ENCODE measurements around the gene CHERP. TPM values are rescaled to one million over a fixed set of nuclear protein-coding genes. Genes with fewer than 3 reads are reported as not detected.
A peak's percentile ranks its signal among the peaks of the same experiment; 100 is the strongest.
"Not testable (repeated sequence)": the region's sequence is repeated elsewhere in the genome, so short reads cannot be mapped to it uniquely, and the experiment has no call there.

The CHERP gene
- total RNA-seq, 1 donor from 2014 or later: 2.7 TPM

DNA sequence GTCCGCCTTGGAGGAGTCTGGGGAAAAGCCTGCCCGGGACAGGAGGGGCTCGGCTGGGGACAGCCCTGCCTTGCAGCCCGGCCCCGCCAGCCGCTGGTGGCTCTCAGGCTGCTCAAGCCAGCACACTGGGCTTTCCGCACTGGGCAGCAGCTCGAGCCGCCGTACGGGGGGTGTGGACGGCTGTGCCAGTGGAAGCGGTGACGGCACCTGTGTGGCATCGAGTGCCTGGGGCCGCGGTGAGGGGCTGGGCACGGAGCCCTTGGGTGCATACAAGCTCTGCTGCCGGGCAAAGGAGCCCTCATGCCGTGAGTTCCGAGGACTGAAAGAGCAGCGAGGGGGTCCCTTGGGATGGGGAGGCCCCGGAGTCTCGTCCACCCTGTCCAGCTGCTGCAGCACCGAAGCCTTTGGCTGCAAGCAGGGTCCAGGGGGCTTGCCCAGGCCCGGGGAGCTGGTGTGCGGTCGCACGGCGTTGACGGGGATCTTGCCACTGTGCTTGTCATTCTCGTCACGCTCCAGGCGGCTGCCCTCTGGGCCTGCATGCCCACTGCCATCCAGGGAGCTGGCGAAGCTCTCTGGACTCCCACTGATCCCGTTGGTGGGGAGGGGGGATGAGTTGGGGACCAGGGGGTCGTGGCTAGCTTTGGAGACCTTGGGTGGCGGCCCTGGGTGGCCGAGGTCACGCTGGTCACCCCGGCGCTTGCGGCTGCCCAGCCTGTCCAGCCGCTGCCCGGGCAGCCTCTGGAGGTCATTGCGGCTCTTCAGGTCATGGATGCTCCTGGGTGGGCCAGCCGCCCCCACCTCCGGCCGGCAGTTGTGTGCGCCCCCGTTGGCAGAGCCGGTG, 34.7 kb upstream of the CHERP start:
- DNase-seq: no peak

DNA sequence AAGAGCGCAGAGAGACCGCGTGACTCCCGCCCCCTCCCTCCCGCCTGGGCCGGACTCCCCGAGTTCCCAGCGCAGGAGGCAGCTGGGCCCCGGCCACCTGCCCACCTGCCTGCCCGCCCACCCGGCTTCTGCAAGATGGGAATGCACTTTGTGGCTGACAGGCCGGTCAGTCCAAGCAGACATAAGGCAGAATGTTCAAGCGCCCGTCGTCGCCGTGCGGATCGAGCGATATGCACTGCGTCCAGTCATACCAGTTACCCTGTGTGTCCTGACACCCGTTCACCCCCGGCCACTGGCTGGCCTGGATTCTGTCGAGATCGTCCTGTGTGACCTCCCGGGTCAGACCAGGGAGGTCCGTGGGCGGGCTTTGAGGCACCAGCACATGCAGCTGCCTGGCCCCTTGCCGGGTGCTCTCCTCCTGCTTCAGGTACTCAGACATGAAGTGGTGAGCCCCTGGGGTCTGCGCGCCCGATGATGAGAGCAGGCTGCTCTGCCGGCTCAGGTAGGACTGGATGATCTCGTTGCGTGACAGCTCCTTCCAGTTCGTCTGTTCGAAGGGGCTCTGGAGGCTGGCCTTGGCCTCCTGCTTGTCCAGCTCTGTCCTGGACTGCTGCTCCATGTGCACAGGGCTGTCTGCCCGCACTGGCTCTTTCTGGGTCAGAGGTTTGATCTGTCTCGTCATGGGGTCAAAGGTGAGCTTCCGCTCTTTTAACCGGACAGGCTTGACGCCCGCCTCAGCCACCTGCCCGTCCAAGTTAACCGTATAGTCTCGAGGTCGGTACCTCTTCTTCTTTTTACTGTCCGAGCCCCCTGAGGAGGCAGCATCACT, 33.8 kb upstream of the CHERP start:
- DNase-seq: no peak

DNA sequence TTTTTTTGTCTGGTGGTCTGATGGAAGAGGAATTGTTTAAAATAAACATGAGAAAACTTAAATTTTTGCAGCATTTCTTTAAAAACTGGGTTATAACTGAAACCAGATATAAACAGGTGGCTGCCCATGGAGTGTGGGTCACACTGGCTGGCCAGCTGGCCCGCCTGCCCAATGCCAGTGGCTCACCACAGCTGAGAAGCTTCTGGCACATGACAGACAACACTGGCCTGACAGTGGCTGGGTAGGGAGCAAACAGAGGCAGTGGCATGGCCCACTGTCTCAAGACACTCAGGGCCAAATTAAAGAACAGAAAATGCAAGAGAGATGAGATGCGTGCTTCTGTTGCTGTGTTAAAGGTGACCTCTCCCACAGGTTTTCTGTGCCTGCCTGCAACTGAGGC, 33.0 kb upstream of the CHERP start:
- no peak for DNase-seq

DNA sequence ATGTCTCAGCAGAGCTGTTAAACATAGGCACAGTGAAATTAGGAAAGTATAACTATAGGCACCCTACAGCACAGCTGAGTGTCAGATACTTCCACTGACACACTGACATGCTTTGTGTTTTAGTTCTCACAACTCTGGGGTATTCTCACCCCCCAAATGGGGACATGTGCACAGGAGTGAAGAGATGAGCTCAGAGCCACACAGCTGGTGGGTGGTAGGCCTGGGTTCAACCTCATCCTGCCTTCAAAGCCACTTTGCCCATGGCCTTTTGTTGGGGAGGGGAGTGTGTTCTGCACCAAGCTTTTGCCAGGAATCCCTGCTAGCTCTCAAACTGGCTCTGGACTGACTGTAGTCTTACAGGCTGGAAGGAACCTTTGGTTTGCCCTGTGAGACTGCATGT, 31.7 kb upstream of the CHERP start:
- DNase-seq: no peak

DNA sequence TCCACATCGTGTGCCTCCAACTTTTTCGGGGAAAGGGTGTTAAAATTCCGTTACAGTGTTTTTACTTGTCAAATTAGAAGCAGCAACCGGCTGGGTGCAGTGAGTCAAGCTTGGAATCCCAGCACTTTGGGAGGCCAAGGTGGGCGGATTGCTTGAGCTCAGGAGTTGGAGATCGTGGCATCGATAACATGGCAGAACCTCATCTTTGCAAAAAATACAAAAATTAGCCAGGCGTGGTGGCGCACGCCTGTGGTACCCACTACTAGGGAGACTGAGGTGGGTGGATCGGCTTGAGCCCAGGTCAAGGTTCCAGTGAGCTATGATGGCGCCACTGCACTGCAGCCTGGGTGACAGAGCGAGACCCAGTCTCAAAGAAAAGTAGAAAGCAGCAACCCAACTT, 31.1 kb upstream of the CHERP start:
- DNase-seq: no peak

DNA sequence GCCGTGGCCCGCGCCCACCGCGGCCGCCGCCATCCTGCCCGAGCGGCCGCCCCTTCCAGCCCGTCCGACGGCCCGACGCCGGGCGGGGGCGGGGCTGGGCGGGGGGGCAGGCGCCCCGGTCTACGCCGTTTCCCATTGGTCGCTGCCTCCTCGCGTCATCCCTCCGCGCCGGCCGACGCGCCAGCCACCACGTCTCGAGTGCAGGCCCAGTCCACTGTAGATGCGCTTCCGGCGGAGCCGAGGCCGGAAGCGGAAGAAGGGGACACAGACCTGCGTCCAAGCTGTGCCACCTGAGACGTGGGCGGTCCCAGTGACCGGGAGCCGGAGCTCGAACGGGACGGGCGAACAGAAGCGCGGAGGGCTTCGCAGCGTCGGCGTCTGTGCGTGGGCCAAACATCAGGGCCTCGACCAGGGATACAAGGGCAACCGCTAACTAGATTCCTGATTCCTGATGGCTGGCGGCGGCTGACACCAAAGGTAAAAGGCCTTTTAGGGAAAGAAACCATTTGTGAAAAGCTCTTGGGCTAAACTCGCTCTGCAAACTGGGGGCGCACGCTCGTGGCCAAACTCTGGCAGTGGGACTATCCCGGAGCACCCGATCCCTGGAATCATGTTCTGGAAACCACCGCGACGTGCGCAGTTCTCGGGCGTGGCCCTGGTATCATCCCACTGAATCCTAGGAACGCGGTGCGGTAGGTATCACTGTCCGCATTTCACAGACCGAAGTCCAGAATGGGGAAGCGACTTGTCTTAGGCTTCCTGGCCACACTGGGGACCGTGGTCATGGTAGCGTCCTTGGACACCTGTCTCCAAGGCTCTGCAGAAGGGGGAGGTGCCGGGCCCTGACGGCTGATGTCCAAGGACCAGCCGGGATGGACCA, 30.3 kb upstream of the CHERP start, which contains the start of gene SLC35E1:
Gene SLC35E1, minus strand, starts transcription at position 84 of the 880 bp plus-strand sequence. Its CDS starts 51 bp downstream, at position 33.
- DNase-seq: peak; percentile 96

DNA sequence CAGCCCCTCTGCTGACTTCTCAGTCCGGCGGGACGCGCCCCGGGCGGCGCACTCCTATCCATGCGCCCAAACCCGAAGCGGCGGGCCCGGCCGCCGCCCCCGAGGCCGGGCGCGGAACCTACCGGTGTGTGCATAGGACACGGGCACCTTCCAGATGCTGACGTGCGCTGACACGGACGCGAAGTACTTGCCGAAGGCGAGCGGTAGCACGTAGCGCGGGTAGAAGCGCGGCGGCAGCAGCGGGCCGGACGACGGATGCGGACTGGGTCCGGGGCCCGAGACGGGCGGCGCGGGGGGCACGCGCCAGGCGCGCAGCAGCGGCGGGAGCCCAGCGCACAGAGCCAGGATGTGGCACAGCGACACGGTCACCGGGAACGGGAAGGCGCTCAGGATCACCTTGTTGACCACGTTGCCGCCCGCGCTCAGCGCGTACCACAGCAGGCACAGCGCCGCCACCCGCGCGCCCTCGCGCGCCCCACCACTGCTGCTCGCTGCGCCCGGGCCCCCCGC, 29.6 kb upstream of the CHERP start:
- DNase-seq: peak; percentile 52

DNA sequence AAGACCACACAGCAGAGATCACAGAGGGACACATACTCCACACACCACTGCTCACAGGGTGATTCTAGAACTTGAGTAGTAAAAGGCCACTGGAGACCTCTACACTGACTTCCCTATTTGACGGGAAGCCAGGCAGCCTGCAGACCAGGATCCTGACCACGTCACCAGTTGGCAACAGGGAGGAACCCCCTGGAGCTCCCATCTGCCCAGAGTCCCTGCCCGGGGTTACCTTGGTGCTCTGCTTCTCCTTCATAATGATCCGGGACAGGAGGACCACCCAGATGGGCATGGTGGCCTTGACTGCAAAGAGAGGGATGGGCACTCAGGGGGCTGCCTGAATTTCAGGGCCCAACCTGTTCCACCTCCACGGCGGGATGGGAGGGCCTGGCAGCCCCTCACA, 29.0 kb upstream of the CHERP start:
- DNase-seq: peak; percentile 46

DNA sequence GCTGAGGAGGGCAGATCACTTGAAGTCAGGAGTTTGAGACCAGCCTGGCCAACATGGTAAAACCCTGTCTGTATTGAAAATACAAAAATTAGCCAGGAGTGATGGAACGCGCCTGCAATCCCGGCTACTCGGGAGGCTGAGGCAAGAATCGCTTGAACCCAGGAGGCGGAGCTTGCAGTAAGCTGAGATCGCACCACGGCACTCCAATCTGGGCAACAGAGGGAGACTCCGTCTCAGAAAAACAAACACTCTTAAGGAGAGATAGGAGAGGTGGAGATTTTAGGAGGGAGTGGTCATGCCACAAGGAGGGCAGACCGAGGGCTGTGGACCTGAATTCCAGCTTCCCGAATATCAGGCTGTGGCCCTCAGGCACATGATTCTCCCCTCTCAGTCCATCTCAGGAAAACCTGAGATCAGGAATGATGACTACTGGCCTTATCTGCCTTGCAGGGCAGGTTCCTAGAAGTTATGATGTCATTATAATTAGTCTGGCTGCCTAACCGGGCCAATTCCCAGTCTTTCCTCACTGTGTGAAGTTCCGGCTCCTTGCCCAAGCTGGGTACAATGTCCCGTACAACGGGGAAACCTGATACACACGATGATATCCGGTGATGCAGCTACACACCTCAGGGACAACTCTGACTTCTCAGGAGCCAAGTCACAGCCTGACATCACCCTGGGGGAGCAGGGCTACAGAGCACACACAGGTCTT, 27.5 kb upstream of the CHERP start:
- DNase-seq: no peak

DNA sequence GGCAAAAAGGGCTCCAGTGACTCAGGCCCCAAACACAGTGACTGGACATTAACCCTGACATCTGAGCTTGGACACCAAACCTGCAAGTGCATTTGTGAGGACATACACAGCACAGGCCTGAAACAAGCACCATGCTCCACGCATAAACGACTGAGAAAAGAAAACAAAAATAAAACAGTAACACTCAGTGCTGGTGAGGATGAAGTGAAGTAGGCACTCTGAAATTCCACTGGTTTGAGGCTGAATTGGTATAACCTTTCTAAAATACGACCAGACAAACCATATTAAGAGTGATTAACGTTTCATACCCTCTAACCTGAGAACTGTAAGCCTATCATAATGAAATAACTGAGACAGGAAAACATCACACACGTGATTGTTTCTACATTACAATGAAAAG, 24.5 kb upstream of the CHERP start:
- DNase-seq: no peak

DNA sequence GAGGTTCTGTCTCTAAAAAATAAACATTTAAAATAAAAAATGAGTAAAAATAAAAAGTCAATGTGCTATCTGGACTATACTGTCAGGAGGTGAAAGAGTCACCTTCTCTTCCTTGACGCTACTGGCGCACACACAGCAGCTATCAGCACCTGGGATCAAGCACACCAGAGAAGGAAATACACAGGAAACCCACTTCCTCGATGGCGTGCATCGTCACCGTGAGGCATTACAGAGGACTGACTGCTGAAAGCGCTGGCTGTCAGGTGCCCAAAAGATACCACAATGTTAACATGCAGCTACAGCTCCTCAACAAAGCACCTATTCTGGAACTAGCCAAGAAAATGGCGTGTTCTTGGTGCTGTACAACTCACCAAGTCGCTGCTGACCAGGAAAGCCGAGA, 23.9 kb upstream of the CHERP start:
- peak; percentile 92 for DNase-seq

DNA sequence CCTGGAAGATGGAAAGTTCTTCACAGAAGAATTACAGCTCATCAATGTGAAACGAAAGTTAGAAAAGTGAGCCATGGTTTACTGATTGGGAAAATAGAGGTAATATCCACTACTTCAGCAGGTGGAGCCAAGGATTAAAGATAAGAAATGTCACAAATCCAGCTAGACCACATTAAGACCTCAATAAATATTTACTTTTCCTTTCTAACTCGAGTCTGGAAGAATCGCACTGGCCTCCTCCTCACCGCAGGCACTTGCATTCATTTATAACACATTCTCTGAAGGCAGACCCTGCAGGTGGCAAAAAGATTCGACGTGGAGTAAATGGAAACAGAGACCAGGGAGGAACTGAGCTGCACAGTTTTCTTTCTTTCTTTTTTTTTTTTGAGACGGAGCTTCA, 22.6 kb upstream of the CHERP start:
- no peak for DNase-seq

DNA sequence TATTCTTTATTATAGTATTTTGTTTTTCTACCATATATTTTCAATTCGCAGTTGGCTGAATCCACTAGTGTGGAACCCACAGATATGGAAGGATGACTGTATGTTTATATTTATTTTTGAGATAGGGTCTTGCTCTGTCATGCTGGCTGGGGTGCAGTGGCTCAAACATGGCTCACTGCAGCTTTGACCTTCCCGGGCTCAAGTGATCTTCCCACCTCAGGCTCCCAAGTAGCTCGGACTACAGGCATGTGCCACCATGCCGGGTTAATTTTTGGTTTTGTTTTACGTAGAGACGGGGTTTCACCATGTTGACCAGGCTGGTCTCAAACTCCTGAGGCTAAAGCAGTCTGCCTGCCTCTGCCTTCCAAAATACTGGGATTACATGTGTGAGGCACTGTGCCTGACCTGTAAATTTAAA, 20.4 kb upstream of the CHERP start:
- DNase-seq: no peak

DNA sequence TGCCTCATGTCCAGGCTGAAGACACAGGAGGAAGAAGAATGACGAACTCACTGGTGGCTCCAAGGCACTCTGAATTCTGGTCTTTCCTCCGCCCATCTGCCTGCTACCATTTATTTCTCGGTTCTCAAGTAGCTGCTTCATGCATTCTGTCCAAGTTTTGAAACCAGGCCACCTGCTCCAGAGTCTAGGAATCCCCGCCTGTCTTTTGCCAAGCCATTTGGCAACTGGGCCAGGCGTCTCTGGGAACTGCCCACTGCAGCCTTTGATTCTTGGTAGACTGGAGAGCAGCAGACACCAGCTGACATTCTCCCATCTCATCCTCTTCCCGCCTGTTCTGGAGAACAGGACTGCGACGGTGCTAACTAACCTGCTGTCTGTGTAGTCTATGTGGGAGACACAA, 19.1 kb upstream of the CHERP start:
- no peak for DNase-seq

DNA sequence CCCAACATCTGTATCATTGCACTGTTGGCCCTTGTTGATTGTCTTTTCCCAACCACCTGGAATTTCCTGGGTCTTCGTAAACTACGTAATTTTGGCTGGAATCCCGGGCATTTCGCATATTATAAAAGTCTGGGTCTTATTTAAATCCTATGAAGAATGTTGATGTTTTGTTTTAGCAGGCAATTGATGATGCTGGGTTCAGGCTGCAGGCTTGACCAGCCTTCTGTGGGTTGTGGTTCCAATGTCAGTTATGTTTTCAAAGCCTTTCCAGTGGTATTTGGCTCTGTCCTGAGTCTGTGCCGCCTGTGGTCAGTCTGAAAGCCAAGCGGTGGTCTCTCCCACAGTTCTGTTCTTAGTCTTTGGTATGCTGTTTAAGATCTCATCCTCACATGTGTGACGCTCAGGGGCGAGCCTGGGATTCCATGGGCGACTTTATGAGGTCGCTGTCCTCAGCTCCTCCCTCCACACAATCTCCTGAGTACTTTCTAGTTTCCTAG, 17.6 kb upstream of the CHERP start:
- DNase-seq: peak; percentile 71

DNA sequence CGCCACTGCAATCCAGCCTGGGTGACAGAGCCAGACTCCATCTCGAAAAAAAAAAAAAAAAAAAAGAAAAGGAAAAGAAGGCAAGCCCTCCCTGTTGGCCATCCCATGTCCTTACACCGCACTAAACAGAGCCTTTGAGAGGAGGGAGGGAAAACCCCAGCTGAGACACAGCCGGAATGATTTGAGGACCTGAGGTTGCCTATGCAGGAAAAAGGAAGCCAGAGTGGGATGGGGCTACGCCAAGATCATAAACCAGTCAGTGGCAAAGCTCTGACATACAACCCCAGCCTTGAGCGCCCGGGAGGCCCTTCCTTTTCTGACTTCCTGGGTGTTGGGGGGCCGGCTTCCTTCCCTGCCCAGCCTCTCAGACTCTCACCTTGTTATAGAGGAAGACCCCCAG, 12.5 kb upstream of the CHERP start:
- no peak for DNase-seq

DNA sequence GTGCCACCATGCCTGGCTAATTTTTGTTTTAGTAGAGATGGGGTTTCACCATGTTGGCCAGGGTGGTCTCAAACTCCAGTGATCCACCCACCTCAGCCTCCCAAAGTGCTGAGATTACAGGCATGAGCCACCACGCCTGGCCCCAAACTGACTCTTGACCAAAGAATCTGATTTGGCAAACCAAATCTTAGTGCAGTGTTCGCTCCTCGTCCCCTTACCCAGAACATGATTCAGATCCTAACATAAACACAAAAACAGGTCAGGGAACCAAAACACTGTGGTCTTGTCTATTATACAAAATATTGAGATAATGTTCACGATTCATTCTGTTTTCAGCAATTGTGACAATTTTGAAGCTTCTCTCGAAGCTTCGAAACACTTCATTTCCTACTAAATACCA, 9.7 kb upstream of the CHERP start:
- DNase-seq: not testable (repeated sequence)

DNA sequence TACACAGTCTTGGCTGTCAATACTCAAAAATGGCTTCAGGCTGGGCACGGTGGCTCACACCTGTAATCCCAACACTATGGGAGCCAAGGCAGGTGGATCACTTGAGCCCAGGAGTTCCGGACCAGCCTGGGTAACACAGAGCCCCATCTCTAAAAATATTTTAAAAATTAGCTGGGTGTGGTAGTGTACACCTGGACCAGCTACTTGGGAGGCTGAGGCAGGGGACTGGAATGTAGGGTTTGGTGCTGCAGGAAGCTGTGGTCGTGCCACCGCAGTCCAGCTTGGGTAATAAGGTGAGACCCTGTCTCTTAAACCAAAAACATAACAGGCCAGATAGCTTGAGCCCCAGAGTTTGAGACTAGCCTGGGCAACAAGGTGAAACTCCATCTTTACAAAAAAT, 6.7 kb upstream of the CHERP start:
- no peak for DNase-seq

DNA sequence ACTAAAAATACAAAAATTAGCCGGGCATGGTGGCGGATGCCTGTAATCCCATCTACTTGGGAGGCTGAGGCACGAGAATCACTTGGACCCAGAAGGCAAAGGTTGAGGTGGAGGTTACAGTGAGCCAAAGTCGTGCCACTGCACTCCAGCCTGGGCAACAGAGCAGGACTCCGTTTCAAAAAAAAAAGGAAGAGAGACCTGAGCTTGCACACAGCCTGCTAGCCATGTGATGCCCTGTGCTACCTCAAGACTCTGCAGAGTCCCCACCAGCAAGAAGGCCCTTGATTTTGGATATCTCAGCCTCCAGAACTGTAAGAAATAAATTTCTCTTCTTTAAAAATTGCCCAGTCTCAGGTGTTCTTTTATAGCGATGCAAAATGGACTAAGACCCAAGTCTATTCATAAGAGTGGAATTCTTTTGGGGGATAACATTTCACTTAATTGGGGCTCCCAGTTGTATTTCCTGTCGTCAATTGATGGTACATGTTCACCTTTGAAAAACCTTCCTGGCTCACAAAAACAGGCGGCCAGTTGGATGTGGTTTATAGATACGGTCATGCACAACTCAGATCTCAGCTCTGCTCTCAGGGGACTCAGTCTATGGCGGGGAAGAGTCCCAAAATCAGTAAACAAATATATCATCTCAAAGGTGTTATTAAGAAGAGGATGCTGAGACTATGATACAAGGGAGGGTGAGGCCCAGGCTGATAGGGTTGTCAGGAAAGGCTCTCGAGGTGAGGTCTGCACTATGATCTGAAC, 2.4 kb upstream of the CHERP start:
- DNase-seq: no peak

DNA sequence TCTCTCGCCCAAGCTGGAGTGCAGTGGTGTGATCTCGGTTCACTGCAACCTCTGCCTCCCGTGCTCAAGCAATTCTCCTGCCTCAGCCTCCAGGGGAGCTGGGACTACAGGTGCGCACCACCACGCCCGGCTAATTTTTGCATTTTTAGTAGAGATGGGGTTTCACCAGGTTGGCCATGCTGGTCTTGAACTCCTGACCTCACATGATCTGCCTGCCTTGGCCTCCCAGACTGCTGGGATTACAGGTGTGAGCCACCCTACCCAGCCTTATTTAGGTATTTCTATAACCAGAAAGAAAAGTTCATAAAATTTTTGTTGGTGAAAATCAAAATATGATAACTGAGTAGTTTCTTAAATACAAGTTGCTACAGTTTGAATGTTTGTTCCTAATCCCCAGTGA, 1.5 kb upstream of the CHERP start:
- DNase-seq: not testable (repeated sequence)

DNA sequence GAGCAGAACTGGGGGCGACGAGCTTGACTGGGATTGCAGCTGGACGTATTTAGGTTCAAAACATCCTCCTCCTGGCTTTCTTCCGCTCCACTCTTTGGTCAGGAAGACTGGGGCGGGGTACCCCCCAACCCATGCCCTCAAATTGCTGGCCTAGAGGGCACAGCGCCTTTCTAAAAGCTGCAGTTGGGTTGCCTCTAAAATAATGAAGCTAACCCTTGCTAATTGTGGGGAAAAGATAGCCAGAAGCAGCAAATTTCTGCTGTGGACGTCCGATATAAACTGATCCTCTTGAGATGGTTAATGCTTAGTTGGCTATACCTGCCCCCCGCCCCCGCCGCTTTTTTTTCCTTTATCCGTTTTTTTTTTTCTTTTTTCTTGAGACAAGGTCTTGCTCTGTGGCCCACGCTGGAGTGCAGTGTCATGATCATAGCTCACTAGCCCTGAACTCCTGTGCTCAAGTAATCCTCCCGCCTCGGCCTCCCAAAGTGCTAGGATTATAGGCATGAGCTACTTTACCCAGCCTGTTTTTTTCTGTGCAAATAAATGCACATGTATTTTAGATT, 754 bp upstream of the CHERP start:
- peak; percentile 13 for DNase-seq
